ENCODE measurements around the gene SAP30BP. TPM values are rescaled to one million over a fixed set of nuclear protein-coding genes. Genes with fewer than 3 reads are reported as not detected.

The SAP30BP gene
- total RNA-seq, 1 experiment from 2014 or later = 149 TPM

DNA sequence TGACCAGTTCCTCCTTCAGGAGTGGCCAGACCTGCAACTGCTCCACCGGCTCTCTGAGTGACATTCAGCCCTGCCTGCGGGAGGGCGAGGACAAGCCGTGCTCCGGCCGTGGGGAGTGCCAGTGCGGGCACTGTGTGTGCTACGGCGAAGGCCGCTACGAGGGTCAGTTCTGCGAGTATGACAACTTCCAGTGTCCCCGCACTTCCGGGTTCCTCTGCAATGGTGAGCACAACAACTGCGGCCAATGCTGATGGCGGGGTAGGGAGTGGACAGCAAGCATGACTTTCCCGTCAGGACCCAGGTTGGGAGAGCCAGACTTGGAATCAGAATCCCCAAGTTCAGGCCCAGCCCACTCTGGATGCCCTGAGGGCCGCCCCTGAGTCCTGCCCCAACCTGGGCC, 66.3 kb downstream of the SAP30BP start:
- H2AFZ ChIP-seq (ENCODE audit: low read depth, low read length, poor library complexity, severe bottlenecking) = no peak overlapping the region
- no TSS peak for BruUV-seq (replicated peaks)
- intact Hi-C loops (cut with micrococcal nuclease) = no loop called here
- H3K27ac ChIP-seq (ENCODE audit: low read depth, low read length) = no peak overlapping the region
- no peak overlapping the region for H3K4me3 ChIP-seq (replicated peaks in 1 of 2; ENCODE audit: low read depth in 1 of 2, low read length in 2 of 2)
- CTCF ChIA-PET = no interaction called here
- H3K9me2 ChIP-seq (ENCODE audit: insufficient read depth) = no peaks in the 10 kb centered on the region
- ATAC-seq = no peak
- TF ChIP-seq, protein P1, sequence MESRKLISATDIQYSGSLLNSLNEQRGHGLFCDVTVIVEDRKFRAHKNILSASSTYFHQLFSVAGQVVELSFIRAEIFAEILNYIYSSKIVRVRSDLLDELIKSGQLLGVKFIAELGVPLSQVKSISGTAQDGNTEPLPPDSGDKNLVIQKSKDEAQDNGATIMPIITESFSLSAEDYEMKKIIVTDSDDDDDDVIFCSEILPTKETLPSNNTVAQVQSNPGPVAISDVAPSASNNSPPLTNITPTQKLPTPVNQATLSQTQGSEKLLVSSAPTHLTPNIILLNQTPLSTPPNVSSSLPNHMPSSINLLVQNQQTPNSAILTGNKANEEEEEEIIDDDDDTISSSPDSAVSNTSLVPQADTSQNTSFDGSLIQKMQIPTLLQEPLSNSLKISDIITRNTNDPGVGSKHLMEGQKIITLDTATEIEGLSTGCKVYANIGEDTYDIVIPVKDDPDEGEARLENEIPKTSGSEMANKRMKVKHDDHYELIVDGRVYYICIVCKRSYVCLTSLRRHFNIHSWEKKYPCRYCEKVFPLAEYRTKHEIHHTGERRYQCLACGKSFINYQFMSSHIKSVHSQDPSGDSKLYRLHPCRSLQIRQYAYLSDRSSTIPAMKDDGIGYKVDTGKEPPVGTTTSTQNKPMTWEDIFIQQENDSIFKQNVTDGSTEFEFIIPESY (IDR thresholded peaks at IDR 0.05; ENCODE audit: extremely low read depth, insufficient replicate concordance, low read length) = no peak
- TF ChIP-seq SP1 (IDR thresholded peaks at IDR 0.05; ENCODE audit: low read depth) (no peak), CEBPB (IDR thresholded peaks at IDR 0.05; ENCODE audit: low read depth) (no peak), TCF7L2 (IDR thresholded peaks at IDR 0.05; ENCODE audit: borderline replicate concordance, extremely low read depth, insufficient read depth, insufficient read length) (no peak), EZH2phosphoT487 (IDR thresholded peaks at IDR 0.05; ENCODE audit: borderline replicate concordance) (no peak), ELF1 (IDR thresholded peaks at IDR 0.05; ENCODE audit: borderline replicate concordance, low read depth) (no peak), JUND (IDR thresholded peaks at IDR 0.05) (no peak)
- TF ChIP-seq, protein P2, sequence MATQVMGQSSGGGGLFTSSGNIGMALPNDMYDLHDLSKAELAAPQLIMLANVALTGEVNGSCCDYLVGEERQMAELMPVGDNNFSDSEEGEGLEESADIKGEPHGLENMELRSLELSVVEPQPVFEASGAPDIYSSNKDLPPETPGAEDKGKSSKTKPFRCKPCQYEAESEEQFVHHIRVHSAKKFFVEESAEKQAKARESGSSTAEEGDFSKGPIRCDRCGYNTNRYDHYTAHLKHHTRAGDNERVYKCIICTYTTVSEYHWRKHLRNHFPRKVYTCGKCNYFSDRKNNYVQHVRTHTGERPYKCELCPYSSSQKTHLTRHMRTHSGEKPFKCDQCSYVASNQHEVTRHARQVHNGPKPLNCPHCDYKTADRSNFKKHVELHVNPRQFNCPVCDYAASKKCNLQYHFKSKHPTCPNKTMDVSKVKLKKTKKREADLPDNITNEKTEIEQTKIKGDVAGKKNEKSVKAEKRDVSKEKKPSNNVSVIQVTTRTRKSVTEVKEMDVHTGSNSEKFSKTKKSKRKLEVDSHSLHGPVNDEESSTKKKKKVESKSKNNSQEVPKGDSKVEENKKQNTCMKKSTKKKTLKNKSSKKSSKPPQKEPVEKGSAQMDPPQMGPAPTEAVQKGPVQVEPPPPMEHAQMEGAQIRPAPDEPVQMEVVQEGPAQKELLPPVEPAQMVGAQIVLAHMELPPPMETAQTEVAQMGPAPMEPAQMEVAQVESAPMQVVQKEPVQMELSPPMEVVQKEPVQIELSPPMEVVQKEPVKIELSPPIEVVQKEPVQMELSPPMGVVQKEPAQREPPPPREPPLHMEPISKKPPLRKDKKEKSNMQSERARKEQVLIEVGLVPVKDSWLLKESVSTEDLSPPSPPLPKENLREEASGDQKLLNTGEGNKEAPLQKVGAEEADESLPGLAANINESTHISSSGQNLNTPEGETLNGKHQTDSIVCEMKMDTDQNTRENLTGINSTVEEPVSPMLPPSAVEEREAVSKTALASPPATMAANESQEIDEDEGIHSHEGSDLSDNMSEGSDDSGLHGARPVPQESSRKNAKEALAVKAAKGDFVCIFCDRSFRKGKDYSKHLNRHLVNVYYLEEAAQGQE (IDR thresholded peaks at IDR 0.05; ENCODE audit: low read depth) = no peak
- H3K4me2 ChIP-seq (ENCODE audit: low read length) = no peak overlapping the region
- POLR2A ChIA-PET = interaction anchor here (0.7 to 2.3 kb wide), 2 partner anchors 9 to 51 kb away, joined by 3 to 5 read pairs; no protein-coding TSS in a partner anchor
- H3K9ac ChIP-seq (ENCODE audit: low read length) = no peak overlapping the region
- no peak for DNase-seq (ENCODE audit: low read depth, low spot score)
- no peaks in the 10 kb centered on the region for H3K27me3 ChIP-seq (ENCODE audit: insufficient read depth, low read length)
- H3K36me3 ChIP-seq (ENCODE audit: control insufficient read depth in 1 of 2, insufficient read depth in 2 of 2, low read length in 2 of 2) = peaks cover 63 to 77% of the 10 kb centered on the region in 2 experiments
- H4K20me1 ChIP-seq (ENCODE audit: insufficient read depth) = no peaks in the 10 kb centered on the region
- RAD21 ChIA-PET (ENCODE audit: low non-redundant PET in 1 of 2, low total read pairs in 2 of 2, uncharacterized antibody in 2 of 2, unreplicated experiment in 2 of 2) = no interaction called here
- no peaks in the 10 kb centered on the region; a peak in 1 of 4 replicates for H3K4me1 ChIP-seq (ENCODE audit: control insufficient read depth in 1 of 2, insufficient read depth in 2 of 2, low read length in 2 of 2)
- no peaks in the 10 kb centered on the region for H3K9me3 ChIP-seq (ENCODE audit: control insufficient read depth in 1 of 2, insufficient read depth in 1 of 2, low read depth in 1 of 2, low read length in 2 of 2)
- peaks cover 3% of the 10 kb centered on the region; the same call in 1 of the 2 replicates for H3K79me2 ChIP-seq (ENCODE audit: insufficient read depth, low read length)
